ENCODE results near the gene DYNLL1.

GRCh38 chr12:120453977-120454376 is 41.9 kb upstream of the DYNLL1 start:
- TF ChIP-seq CTCF (IDR thresholded peaks at IDR 0.05; ENCODE audit: borderline replicate concordance, extremely low read depth, low read length, poor library complexity, severe bottlenecking) (peak; percentile 78), EZH2 (IDR thresholded peaks at IDR 0.05; ENCODE audit: borderline replicate concordance, low read depth, low read length, severe bottlenecking) (no peak)
